CD4-positive, alpha-beta T cell treated with Interleukin-10 for 1 hour (primary cell): Measurements from ENCODE around the gene REPIN1.
"Not testable (repeated sequence)": the region's sequence is repeated elsewhere in the genome, so short reads cannot be mapped to it uniquely, and the experiment has no call there.

ENCODE experiments used
- DNase-seq: peaks from one replicate; pipeline ENCODE4 v3.0.0-alpha.2; 2020

REPIN1 gene

DNA sequence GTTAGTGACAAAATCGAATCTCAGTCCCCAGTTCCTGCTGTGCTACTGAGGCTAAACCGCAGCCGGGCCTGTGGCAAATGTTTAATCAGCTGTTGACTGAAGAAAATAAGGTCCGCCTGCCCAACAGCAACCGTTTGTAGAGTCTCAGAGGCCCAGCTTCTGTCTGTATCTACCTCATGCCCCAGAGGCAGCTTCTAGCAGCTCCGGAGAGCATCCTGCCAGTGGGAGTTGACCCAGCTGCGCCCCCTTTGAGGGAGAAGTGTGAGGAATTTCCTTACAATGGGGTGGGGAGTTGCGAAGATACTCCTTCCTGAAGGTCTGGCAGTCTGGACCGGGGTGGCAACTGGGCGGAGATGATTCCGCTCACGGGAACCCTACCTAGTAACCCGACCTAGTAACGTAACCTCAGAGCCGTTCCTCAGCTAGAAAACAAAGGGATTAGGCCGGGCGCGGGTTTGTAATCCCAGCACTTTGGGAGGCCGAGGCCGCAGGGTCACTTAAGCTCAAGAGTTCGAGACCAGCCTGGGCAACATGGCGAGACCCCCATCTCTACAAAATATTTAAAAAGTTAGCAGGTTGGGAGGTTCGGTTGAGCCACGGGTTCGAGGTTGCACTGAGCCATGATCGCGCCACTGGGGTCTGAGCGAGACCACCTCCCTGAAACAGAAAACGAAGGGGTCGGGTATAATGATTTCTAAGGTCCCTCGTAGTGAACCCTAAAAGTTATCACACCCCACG lies 9.7 kb downstream of the REPIN1 start:
- DNase-seq: peak; percentile 62

DNA sequence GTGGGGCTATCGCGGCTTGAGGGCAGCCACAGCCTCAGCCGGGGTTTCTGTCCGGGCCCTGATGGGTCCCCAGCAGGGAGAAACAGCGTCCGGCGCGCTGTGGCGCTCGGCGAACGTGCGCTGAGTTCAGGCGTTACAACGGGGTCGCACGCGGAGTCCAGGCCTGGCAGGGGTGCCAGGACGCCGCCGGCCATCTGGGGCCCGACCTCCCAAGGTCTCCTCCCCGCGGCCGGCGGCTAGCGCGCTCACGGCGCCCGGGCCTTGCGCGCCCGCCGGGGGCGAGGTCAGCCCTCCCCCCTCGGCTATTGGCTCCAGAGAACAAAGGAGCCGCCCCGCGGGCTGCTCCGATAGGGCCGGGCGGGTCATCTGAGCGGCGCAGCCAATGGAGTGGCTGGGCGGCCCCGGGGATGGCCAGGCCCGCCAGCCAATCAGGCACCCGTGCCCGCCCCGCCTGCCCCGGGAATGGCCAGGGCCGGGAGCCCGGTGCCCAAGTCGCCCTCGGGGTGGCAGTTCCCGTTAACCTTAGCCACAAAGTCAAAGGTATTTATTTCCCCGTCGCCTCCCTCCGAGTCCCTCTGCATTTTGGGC lies 10.3 kb downstream of the REPIN1 start, which contains the start of gene ZNF775:
ZNF775 (plus strand) TSS at position 478 of the 588 bp plus-strand sequence. CDS start 9,141 bp downstream, outside the sequence.
- peak; percentile 93 for DNase-seq

DNA sequence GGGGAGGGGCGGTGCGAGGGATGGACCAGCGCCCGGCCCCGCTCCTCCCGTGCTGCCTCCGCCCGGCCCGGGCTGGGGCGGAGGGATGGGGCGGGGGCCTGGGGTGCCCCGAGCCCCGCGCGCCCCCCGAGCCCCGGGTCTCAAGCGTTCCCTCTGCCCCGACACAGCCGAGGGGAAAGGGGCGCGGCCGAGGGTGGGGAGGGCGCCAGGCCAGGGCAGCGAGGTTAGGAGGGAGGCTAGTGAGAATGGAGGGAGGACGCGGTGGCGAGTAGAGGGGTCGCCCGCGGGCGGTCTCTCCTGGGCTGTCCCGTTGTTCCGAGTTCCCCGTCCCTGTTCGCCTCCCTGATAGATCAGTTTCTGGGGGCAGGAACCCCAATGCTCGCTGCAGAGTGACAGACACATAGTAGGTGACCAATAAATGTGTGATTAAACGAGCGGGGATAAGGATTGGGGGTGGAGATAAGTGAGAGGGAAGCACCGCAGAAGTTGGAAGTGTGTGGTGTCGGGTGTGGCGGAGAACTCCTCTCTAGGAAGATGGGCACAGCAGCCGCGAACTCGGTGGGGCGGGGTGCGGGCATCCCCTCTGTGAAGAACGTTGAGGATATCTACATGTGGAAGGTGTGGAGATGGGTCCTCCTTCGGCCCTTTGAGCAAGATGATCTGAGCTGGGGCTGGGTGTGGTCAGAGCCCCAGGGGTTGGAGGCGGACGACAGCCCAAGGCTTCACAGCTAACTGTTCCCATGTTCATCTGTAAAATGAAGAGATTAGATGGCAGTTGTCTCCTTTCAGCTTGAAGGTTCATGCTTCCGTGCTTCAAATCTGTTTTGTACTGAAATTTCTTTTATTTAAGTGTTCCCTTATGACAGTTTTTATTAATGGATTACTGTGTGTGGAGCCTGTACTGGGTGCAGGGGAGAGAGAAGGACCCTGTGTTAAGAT lies 11.1 kb downstream of the REPIN1 start:
- no peak for DNase-seq

DNA sequence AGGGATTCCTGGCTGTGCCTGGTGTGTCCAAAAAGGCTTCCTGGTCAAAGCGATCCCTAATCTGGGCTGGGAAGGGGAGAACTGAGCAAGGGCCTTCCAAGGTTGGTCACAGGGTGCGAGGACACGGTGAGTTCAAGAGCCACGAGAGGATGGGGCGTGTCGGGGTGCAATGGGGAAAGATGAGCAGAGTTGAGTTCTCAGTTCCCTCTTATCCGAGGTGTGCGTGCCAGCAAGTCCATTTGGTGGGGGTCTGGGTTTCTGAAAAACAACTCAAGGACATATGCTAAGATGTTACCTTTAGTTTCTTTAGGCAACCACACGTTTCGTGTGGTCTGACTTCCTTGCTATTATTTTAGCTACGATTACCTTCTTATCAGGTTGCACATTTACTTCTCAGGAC lies 11.8 kb downstream of the REPIN1 start:
- no peak for DNase-seq

DNA sequence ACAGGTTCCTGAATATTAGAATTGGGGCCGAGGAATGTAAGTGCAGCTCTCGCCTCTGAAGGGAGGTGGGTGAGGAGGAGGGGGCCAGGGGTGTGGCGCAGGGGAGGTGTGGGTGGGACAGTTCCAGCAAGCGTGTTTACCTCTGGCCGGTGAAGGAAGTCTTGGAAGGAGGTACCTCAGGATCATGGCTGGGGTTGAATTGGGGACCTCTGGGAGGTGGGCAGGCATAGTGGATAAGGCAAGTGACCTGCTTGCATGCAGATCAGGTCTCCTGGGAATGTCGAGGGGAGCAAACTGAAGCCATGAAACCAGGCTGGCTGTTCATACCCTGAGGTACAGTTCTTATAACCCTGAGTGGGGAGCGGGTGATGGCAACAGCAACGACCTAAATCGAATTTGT lies 12.5 kb downstream of the REPIN1 start:
- DNase-seq: no peak

DNA sequence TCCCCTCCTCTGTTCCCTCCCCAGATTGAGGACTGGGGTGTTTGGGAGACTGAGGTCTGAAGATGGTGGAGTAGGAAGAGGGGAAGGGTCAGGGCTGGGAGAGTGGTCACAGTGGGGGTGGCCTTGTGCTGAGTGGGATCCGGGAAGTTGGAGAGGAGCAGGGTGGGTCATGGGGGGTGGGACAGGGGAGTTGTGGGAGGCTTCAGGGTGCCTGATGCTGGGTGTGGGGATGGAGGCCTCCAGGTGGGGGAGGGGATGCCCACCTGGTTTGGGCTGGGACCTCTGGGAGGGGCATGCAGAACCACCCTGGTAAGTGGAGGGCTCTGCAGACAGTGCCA lies 13.1 kb downstream of the REPIN1 start:
- DNase-seq: no peak

DNA sequence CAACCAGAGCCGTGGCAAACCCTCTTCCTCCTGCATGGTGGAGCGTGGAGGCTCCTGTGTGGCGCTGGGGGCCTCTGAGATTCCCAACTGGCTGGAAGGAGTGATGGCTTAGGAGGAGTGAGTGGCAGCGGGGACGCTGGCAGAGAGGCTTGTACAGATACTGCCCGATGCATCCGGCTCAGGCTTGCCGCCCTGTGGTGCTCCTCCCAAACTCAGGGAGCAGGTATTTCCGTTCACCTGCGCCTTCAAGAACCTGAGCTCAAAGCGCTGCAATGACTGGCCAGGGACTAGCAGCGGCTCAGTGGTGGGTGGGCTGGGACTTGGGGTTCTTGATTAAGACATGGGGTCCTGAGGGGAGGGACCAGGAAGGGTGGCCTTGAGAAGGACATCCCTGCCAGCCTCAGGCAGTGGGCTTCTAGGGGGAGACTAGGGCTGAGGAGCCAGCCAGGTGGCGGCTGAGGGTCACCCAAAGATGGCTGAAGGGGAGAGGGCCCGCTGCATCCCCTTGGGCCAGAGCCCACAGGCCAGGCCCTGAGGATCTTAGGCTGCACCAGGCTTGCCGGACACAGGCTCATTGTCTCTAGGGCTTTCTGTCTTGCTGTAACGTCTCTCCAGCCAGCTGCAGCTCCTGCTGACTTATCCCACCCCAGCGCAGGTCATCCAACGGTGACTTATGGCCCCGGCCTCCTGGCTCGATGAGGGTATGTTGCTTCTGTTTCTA lies 13.7 kb downstream of the REPIN1 start:
- DNase-seq: no peak

DNA sequence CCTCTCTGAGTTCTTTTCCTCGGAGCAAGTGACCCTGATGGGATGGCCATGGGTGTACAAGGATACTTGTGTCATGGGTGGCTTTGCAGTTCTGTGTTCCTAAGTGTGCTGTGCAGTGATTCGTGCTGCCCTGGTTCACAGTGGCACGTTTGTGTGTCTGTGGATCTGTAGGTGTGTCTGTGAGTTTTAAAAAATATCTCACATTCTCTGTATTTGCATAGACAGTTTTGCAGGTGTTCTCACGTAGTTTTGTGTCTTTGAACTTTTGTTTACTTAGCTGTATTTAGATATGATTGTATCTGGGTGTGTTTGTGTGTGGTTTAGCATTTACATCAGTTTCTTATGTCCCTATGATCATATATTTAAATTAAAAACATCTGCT lies 14.2 kb downstream of the REPIN1 start:
- no peak for DNase-seq

DNA sequence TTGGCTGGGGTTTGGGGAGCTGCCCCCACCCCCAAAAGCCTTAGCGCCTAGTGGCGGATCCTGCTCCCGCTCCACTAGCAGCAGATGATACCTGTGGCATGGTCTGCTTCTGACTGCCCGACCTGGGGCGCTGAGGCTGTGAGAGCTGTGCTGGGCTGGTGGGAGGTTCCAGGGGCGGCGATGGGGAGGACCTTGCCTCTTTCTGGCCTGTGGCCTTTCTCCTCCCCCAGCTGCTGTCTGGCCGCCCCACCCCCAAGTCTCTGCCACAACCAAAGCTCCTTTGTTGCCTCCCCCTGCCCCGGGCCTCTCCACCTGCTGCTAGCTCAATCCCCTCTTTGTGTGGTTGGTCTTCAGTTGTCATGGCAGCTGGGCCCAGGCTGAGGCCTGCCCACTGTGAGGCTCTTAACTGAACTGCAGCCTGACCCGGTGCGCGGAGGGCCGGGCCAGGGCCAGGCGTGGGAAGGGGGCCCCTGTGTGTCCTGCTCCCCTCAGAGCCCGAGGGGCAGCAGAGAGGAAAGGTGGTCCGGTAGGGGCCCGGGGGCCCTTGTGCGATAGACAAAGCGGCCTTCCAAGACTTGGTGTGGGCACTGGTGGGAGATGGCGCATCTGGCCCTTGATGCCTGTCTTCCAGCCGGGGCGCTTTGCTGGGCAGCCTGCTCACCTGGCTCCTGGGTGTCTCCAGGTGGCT lies 15.2 kb downstream of the REPIN1 start:
- no peak for DNase-seq

DNA sequence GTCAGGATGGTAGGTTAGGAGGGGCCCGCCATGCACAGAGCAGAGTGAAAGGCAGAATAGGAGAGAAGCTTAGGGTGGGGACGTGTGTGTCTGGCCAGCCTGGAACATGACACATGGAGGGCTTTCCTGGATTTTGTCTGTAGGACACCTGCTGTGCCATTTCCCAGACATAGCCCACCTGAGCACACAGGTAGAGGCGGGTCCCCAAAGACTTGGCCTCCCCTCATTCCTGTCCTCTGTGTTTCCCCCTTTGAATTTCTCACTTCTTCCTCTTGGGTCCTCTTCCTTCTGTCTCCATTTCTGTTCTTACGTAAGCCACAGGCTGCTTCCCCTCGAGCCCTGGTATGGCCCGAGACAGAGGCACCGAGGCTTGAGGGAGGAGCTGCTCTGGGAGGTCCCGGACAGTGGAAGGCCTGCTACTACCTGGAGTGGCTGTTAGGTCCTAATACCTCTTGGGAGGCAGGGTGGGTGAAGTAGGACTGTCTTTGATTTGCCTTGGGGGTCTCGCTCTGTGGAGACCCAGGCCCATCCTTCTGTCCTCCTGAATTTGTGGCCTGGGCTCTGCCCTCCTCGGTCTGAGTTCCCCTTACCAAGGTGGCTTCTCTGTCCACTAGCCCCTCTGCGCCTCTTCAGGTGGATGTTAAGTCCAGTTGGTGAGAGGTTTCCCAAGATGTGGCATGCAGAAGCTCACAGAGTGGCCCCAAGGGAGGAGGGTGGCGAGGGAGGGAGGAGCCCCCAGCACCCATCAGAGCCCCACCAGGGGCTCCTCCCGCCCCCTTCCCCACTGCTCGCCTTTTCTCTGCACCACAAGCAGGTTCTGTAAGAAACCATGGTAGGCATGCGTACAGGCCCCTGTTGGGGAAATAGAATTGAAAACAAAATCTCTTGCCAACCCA lies 16.0 kb downstream of the REPIN1 start:
- no peak for DNase-seq

DNA sequence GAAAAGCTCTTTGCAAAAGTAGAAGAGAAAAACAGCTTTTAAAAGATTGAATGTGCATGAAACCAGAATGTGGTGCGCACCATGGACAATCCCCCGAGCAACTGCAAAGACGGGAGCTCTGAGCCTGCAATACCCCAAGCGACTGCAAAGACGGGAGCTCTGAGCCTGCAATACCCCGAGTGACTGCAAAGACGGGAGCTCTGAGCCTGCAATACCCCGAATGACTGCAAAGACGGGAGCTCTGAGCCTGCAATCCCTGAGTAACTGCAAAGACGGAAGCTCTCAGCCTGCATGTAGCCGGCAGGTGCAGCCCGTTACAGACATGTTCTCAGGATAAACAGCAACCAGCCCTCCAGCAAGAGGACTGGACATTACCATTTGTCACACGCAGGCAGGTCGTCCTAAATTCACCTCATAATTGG lies 16.7 kb downstream of the REPIN1 start:
- DNase-seq: no peak

DNA sequence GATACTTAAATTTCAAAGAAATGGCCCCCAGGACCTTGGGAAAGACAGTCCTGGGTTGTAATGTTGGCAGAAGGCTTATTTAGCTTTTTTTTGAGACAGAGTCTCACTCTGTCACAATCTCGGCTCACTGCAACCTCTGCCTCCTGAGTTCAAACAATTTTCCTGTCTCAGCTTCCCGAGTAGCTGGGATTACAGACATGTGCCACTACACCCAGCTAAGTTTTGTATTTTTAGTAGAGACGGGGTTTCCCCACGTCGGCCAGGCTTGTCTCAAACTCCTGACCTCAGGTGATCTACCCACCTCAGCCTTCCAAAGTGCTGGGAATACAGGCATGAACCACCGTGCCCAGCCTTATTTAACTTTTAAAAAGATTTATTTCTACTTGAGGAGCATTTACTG lies 17.3 kb downstream of the REPIN1 start:
- DNase-seq: not testable (repeated sequence)

DNA sequence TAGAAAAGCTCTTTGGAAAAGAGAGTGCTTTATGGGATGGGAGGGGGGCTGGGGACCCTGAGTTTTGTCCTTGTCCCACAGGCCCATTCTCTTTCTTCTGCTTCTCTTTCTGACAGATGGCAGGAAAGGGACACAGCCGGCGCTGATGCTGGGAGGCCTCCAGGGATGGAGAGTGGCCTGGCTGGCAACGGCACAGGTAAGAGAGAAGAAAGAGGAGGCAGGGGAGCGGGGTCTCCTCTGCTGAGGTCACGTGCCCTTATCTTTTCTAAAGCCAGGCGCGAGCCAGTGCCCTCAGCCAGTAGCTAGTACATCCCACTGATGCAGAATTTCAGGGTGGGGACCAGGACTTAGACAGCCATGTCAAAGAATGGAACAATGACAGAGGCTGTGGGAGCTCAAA lies 19.7 kb downstream of the REPIN1 start:
- DNase-seq: no peak

DNA sequence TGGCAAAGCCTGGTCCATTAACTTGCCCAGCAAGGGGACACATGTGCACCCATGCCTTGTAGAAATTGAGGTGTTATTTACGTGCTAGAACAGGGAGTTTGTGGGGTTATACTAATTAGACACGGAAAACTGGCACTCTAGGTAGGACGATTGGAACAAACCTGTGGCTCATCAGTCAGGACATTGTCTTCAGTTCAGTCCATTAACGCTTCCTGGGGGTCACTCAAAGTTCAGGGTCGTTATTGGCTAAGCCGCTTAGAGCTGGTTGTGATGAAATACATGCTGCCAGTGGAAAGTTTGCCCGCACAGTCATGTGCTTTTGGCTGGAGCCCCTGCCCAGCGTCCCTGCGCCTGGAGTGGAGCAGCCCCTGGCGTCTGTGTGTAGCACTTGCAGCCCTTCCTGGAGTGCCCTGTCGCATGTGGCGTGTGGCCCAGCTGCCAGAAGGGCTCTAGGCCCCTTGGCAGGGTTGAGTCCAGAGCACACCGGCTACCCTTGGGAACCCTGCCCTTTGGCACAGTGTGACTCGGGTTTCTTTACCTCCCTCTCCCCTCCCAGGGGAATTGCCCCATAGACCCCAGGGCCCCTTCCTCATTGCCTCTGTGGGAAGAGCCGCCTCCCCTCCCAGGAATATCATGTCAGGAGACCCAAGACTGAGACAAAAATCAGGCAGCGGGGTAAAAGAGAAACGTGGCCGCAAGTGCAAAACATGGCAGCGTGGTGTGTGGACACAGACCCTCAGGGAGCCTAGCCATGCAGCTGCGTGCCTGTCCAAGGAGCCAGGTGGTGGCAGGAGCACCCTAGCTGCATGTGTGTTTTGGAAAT lies 20.3 kb downstream of the REPIN1 start:
- DNase-seq: no peak

DNA sequence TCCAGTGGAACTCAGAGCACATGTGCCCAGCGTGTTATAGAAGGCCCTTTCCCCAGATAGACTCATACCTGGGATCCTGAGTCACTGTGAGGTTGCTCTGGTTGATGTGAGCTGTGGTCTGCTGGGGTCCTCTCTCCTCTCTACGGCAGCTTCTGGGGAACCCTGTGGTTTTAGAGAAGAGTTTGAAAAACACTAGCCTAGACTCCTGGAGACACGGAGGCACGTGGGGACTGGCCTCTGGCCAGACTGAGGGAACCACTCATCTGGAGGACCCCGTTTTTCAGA lies 20.9 kb downstream of the REPIN1 start:
- no peak for DNase-seq

DNA sequence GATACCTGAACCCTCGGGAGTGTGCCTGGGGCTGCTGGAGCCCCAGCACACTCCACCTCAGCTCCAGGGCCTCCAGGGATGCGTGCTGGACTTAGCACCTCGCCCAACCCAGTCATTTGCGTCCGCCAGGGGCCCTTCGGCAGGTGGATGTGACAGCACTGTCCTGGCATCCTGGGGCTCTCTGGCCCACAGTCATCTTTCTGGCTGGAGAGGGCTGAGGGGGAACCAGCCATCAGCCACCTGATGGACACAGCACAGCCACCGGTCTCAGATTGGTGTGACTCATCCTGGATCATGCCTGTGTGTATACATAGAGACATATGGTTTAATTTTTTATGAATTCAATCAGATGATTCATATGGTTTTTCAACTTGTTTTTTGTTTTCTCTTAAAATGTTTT lies 21.6 kb downstream of the REPIN1 start:
- no peak for DNase-seq

DNA sequence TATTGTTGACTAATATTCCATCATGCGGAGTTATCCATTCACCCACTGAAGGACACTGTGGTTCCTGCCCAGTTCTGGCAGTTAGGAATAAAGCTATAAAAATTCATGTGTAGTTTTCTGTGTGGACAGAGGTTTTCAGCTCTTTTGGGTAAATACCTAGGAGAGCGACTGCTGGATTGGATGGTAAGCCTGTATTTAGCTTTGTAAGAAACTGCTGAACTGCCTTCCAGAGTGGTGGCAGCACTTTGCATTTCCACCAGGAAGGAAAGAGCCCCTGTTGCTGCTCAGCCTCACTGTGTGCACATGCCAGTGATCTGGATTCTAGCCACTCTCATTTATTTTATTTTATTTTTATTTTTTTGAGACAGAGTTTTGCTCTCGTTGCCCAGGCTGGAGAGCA lies 24.7 kb downstream of the REPIN1 start:
- DNase-seq: no peak

DNA sequence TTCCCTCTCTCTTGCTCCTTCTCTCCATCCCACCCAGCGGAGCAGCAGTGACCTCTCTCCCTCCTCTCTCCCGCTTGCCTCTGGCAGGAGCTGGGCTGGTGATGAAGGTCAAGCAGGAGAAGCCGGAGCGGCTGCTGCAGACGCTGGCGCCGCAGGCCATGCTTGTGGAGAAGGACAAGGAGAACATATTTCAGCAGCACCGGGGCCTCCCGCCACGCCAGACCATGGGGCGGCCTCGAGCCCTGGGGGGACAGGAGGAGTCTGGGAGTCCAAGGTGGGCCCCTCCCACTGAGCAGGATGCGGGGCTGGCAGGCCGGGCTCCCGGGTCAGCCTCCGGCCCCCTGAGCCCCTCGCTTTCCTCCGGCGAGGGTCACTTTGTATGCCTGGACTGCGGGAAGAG lies 27.8 kb downstream of the REPIN1 start:
- no peak for DNase-seq

DNA sequence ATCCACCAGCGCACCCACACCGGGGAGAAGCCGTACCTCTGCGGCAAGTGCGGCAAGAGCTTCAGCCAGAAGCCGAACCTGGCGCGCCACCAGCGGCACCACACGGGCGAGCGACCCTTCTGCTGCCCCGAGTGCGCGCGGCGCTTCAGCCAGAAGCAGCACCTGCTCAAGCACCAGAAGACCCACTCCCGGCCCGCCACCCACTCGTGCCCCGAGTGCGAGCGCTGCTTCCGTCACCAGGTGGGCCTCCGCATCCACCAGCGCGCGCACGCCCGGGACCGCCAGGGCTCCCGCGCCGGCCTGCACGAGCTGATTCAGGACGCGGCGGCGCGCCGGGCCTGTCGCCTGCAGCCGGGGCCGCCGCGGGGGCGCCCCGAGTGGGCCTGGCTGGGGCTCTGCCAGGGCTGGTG lies 28.2 kb downstream of the REPIN1 start:
- DNase-seq: no peak

DNA sequence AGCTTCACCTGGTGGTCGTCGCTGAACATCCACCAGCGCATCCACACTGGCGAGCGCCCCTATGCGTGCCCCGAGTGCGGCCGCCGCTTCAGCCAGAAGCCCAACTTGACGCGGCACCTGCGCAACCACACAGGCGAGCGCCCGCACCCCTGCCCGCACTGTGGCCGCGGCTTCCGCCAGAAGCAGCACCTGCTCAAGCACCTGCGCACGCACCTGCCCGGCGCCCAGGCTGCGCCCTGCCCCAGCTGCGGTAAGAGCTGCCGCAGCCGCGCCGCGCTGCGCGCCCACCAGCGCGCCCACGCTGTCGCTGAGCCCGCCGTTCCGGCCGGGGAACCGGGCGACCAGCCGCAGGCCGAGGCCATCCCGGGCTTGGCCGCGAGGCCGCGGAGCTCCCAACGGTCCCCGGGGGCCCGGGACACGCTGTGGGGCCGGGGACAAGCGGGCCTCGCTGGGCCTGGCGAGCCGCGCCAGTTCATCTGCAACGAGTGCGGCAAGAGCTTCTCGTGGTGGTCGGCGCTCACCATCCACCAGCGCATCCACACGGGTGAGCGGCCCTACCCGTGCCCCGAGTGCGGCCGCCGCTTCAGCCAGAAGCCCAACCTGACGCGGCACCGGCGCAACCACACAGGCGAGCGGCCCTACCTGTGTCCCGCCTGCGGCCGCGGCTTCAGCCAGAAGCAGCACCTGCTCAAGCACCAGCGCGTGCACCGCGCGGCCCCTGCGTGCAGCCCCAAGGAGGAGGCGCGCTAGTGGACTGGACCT lies 28.9 kb downstream of the REPIN1 start:
- no peak for DNase-seq
